ENCODE measurements around the gene ZBTB43.

GRCh38 chr9:126853667-126854066, 48.8 kb downstream of the ZBTB43 start:
- no peak for TF ChIP-seq CTCF (IDR thresholded peaks at IDR 0.05)
- TF ChIP-seq POLR2A (IDR thresholded peaks at IDR 0.05): no peak
